Pancreas (tissue), 10 donors: Measurements from ENCODE around the gene SLCO2B1. TPM values are rescaled to one million over a fixed set of nuclear protein-coding genes. Genes with fewer than 3 reads are reported as not detected.

ENCODE experiments used
- ATAC-seq, 4 donors: fragments of 200-7000 bp; cut with Tn5 transposase; one replicate each; pipeline versions ENCODE4 v1.8.0 to v1.9.1; 2020; ENCODE audit warnings: mild to moderate bottlenecking in 4 of 4, moderate library complexity in 4 of 4
- DNase-seq, 6 donors: peaks; one replicate each; pipeline ENCODE4 v3.0.0-alpha.2; 2020
- FAIRE-seq: peaks from 2 replicates; lab custom pipeline; 2012; peaks lifted over from hg19 to GRCh38; lab: Jason Lieb, UNC
- H3K27ac ChIP-seq, 4 donors: fragments of 200-600 bp; sonication (generic); 1 replicate in 3 of 4; 2 replicates in 1 of 4; pipeline versions ENCODE4 v1.5.0 to v1.8.0; 2020
- H3K27me3 ChIP-seq, 4 donors: fragments of 200-600 bp; one replicate each; pipeline ENCODE4 v1.8.0; 2021
- H3K36me3 ChIP-seq, 3 donors: fragments of 200-600 bp; sonication (generic) in 1 of 3; one replicate each; pipeline versions ENCODE4 v1.5.0 to v1.8.0; 2020 to 2021
- H3K4me1 ChIP-seq, 3 donors: fragments of 200-600 bp; one replicate each; pipeline ENCODE4 v1.8.0; 2021
- H3K4me3 ChIP-seq, 4 donors: fragments of 200-600 bp; sonication (generic) in 2 of 4; one replicate each; pipeline versions ENCODE4 v1.5.0 to v1.8.0; 2020 to 2021
- H3K9me3 ChIP-seq, 4 donors: fragments of 200-600 bp; one replicate each; pipeline ENCODE4 v1.8.0; 2021
- CTCF ChIP-seq, 4 donors: fragments of 200-600 bp; sonication (generic) in 3 of 4; IDR thresholded peaks; one replicate each; pipeline versions ENCODE4 v1.5.0 to v1.8.0; 2021; ENCODE audit warnings: antibody characterized with exemption in 4 of 4
- WGBS, 2 donors: extraction: QIAGEN DNeasy Blood & Tissue Kit; methylation state at CpG; one replicate each; pipeline ENCODE4 v1.1.7; 2013; 5-methylcytosine and 5-hydroxymethylcytosine counted together
- intact Hi-C, 3 donors: fragments of 100-400 bp; cut with DNase I; formaldehyde crosslinking; loops; one replicate each; pipeline versions ENCODE4 v1.11.1 to v1.14.2; 2022
- polyA plus RNA-seq, 2 donors: library from polyadenylated mRNA; stranded (reverse); fragments of 200-250 nt; gene quantifications; one replicate each; pipeline ENCODE4 v1.2.3, GENCODE V29; 2013
- total RNA-seq, 6 donors: library from RNA; stranded (reverse); fragmentation: NEBNext Ultra II Directional in 4 of 6; extraction: Animal tissue kit (Norgen Biotek cat#: 25700) in 4 of 6; gene quantifications; one replicate each; pipeline versions ENCODE4 v1.2.1 to v1.2.4, GENCODE V29; 2021 to 2023
- donor health status: healthy with polysubstance abuse.
- donor health status: DM: no; HTN: no; CAD: no; lungs with moderate emphysema.
- donor health status: DM: no; HTN: no; CAD: no.
- donor health status: control.
- donor health status: control.
- donor health status: Bipolar disorder and iron deficiency.
- donor health status: DM: yes; HTN: yes; CAD: no.
- donor health status: DM: no; HTN: no; CAD: no.
- donor health status: DM: no; HTN: no; CAD: no.
- donor health status: DM: yes; HTN: yes; CAD: no.

The SLCO2B1 gene
- total and polyA plus RNA-seq, 8 donors = 3.6 to 71.4 (median 25.9) TPM

GRCh38 chr11:75200531-75200930 is 49.6 kb downstream of the SLCO2B1 start:
- WGBS, 2 donors = 96 to 97% methylated on average over 2 of the region's 2 CpGs

GRCh38 chr11:75201771-75202170 is 50.9 kb downstream of the SLCO2B1 start:
- FAIRE-seq (no peak), ATAC-seq (no peak), DNase-seq (no peak)
- Histone ChIP-seq H3K4me1 (no peaks in the 10 kb centered on the region), H3K27me3 (no peaks in the 10 kb centered on the region), H3K4me3 (no peak overlapping the region), H3K9me3 (no peaks in the 10 kb centered on the region), H3K27ac (no peak overlapping the region), H3K36me3 (no peaks in the 10 kb centered on the region)
- WGBS, 2 donors = 77 to 84% methylated on average over 3 of the region's 3 CpGs
- no peak for TF ChIP-seq CTCF (IDR thresholded peaks at IDR 0.05)
- intact Hi-C loops = loop anchor here in 1 of 3 donors (5.0 kb wide), 1 partner anchor 59 kb away; no protein-coding TSS in a partner anchor

More at GRCh38 chr11:75200531-75200930, 49.6 kb downstream of the SLCO2B1 start:
- Histone ChIP-seq H3K27me3 (no peaks in the 10 kb centered on the region), H3K4me1 (no peaks in the 10 kb centered on the region), H3K4me3 (no peak overlapping the region), H3K9me3 (no peaks in the 10 kb centered on the region), H3K36me3 (no peaks in the 10 kb centered on the region), H3K27ac (no peak overlapping the region)
- no peak for FAIRE-seq
- ATAC-seq = no peak
- TF ChIP-seq CTCF (IDR thresholded peaks at IDR 0.05) = no peak
- no peak for DNase-seq
- intact Hi-C loops = loop anchor here in 1 of 3 donors (5.0 kb wide), 1 partner anchor 58 kb away; no protein-coding TSS in a partner anchor

- Histone ChIP-seq H3K9me3 (no peaks in the 10 kb centered on the region), H3K36me3 (no peaks in the 10 kb centered on the region), H3K4me3 (no peak overlapping the region), H3K27me3 (no peaks in the 10 kb centered on the region), H3K27ac (no peak overlapping the region), H3K4me1 (no peaks in the 10 kb centered on the region)
- intact Hi-C loops = loop anchor here in 1 of 3 donors (5.0 kb wide), 1 partner anchor 60 kb away; no protein-coding TSS in a partner anchor
- TF ChIP-seq CTCF (IDR thresholded peaks at IDR 0.05) = no peak
- FAIRE-seq (no peak), DNase-seq (no peak), ATAC-seq (no peak)
- WGBS, 2 donors = 84 to 90% methylated on average over 6 of the region's 6 CpGs
These were observed 51.3 kb downstream of the SLCO2B1 start for GRCh38 chr11:75202195-75202594.

GRCh38 chr11:75203138-75203537 is 52.2 kb downstream of the SLCO2B1 start:
- Histone ChIP-seq H3K27ac (no peak overlapping the region), H3K9me3 (no peaks in the 10 kb centered on the region), H3K27me3 (no peaks in the 10 kb centered on the region), H3K36me3 (no peaks in the 10 kb centered on the region), H3K4me3 (no peak overlapping the region), H3K4me1 (no peaks in the 10 kb centered on the region)
- ATAC-seq (no peak), FAIRE-seq (no peak), DNase-seq (no peak)
- TF ChIP-seq CTCF (IDR thresholded peaks at IDR 0.05) = no peak
- WGBS, 2 donors = 85 to 88% methylated on average over 13 of the region's 13 CpGs
- intact Hi-C loops = loop anchor here in 1 of 3 donors (5.0 kb wide), 1 partner anchor 61 kb away; no protein-coding TSS in a partner anchor

- FAIRE-seq (no peak), DNase-seq (no peak), ATAC-seq (no peak)
- Histone ChIP-seq H3K27ac (no peak overlapping the region), H3K4me3 (no peak overlapping the region), H3K27me3 (no peaks in the 10 kb centered on the region), H3K36me3 (no peaks in the 10 kb centered on the region), H3K4me1 (peaks cover 0 to 3% (median 0%) of the 10 kb centered on the region in 3 donors), H3K9me3 (no peaks in the 10 kb centered on the region)
- TF ChIP-seq CTCF (IDR thresholded peaks at IDR 0.05) = no peak
- intact Hi-C loops = loop anchor here in 1 of 3 donors (5.0 kb wide), 1 partner anchor 61 kb away; no protein-coding TSS in a partner anchor
- 92 to 97% methylated on average over 2 of the region's 2 CpGs for WGBS, 2 donors
These were observed 52.7 kb downstream of the SLCO2B1 start for GRCh38 chr11:75203641-75204011.
